Measurements from ENCODE around the gene MTG2. TPM values are rescaled to one million over a fixed set of nuclear protein-coding genes. Genes with fewer than 3 reads are reported as not detected.
"Not testable (repeated sequence)": the region's sequence is repeated elsewhere in the genome, so short reads cannot be mapped to it uniquely, and the experiment has no call there.

MTG2 gene
- total and polyA plus RNA-seq, 10 of the 15 experiments (the other 5 are each of a cell fraction or from before 2014, with no cell fraction given): 6.2 to 52.4 (median 34.3) TPM

GRCh38 chr20:62148383-62148782, 34.4 kb upstream of the MTG2 start:
- H3K36me3 ChIP-seq (ENCODE audit: control insufficient read depth in 2 of 2, insufficient read depth in 2 of 2, low read length in 1 of 2); intact Hi-C loops (cut with micrococcal nuclease; ENCODE audit: unreplicated experiment); H4K20me1 ChIP-seq (ENCODE audit: control insufficient read depth, insufficient read depth); CTCF ChIA-PET; H3K9me3 ChIP-seq (replicated peaks; ENCODE audit: control insufficient read depth, insufficient read depth, low read length); H3K9ac ChIP-seq (ENCODE audit: control insufficient read depth, insufficient read depth, low read length); in situ Hi-C loops (cut with MboI); BruUV-seq (replicated peaks); ATAC-seq; FAIRE-seq; H2AFZ ChIP-seq (ENCODE audit: control insufficient read depth, low read depth, low read length); SMC1A ChIA-PET (ENCODE audit: uncharacterized antibody, unreplicated experiment); H3K4me1 ChIP-seq (ENCODE audit: control insufficient read depth, insufficient read depth, low read length); POLR2A ChIA-PET; H3K27ac ChIP-seq (ENCODE audit: control insufficient read depth, insufficient read depth); H3K4me3 ChIP-seq; H3K27me3 ChIP-seq (replicated peaks in 1 of 2; ENCODE audit: control insufficient read depth in 2 of 2, insufficient read depth in 2 of 2, low read length in 1 of 2); H3K4me2 ChIP-seq (ENCODE audit: control insufficient read depth, insufficient read depth); DNase-seq (ENCODE audit: low read depth, low spot score): not testable (repeated sequence)
- 98% methylated on average over 8 of the region's 10 CpGs for WGBS (ENCODE audit: insufficient coverage, insufficient replicate concordance, low lambda C conversion rate, missing lambda C conversion rate)
- RAD21 ChIA-PET (ENCODE audit: unreplicated experiment): interaction anchor here (1.2 kb wide), 1 partner anchor 137 kb away, joined by 4 read pairs; no protein-coding TSS in a partner anchor
- H3K79me2 ChIP-seq (ENCODE audit: control insufficient read depth, insufficient read depth, low read length): peaks cover 42% of the 10 kb centered on the region

- Histone ChIP-seq H3K27me3 (replicated peaks in 1 of 2; ENCODE audit: control insufficient read depth in 2 of 2, insufficient read depth in 2 of 2, low read length in 1 of 2) (no peaks in the 10 kb centered on the region), H3K36me3 (ENCODE audit: control insufficient read depth in 2 of 2, insufficient read depth in 2 of 2, low read length in 1 of 2) (peaks cover 2 to 6% of the 10 kb centered on the region in 2 experiments; a peak in 3 of 4 replicates), H2AFZ (ENCODE audit: control insufficient read depth, low read depth, low read length) (no peak overlapping the region), H3K9ac (ENCODE audit: control insufficient read depth, insufficient read depth, low read length) (no peak overlapping the region), H3K4me1 (ENCODE audit: control insufficient read depth, insufficient read depth, low read length) (peaks cover 4% of the 10 kb centered on the region; the same call in 1 of the 2 replicates), H3K9me3 (replicated peaks; ENCODE audit: control insufficient read depth, insufficient read depth, low read length) (no peaks in the 10 kb centered on the region; the same call in 2 of the 3 replicates), H3K79me2 (ENCODE audit: control insufficient read depth, insufficient read depth, low read length) (peaks cover 42% of the 10 kb centered on the region), H3K4me2 (ENCODE audit: control insufficient read depth, insufficient read depth) (no peak overlapping the region), H4K20me1 (ENCODE audit: control insufficient read depth, insufficient read depth) (no peaks in the 10 kb centered on the region; the same call in 1 of the 2 replicates), H3K27ac (ENCODE audit: control insufficient read depth, insufficient read depth) (no peak overlapping the region), H3K4me3 (no peak overlapping the region)
- DNase-seq (ENCODE audit: low read depth, low spot score) (no peak), ATAC-seq (no peak), FAIRE-seq (no peak)
- ChIA-PET POLR2A (no interaction called here), SMC1A (ENCODE audit: uncharacterized antibody, unreplicated experiment) (no interaction called here), RAD21 (ENCODE audit: unreplicated experiment) (no interaction called here), CTCF (no interaction called here)
- BruUV-seq (replicated peaks): no TSS peak
- 94% methylated on average over 20 of the region's 20 CpGs for WGBS (ENCODE audit: insufficient coverage, insufficient replicate concordance, low lambda C conversion rate, missing lambda C conversion rate)
- intact Hi-C loops (cut with micrococcal nuclease; ENCODE audit: unreplicated experiment) (no loop called here), in situ Hi-C loops (cut with MboI) (no loop called here)
- TF ChIP-seq ZBED1 (IDR thresholded peaks at IDR 0.05; ENCODE audit: borderline replicate concordance) (no peak), IKZF1 (conservative IDR thresholded peaks at IDR 0.05) (no peak), NR2C2 (IDR thresholded peaks at IDR 0.05; ENCODE audit: borderline replicate concordance, control insufficient read depth, insufficient read length, low read depth) (no peak), YY1 (IDR thresholded peaks at IDR 0.05; ENCODE audit: low read depth, low read length) (no peak), SREBF1 (IDR thresholded peaks at IDR 0.05; ENCODE audit: low read length) (no peak), SUZ12 (IDR thresholded peaks at IDR 0.05; ENCODE audit: unreplicated experiment) (no peak), CEBPB (IDR thresholded peaks at IDR 0.05; ENCODE audit: borderline replicate concordance in 1 of 2, low read depth in 2 of 2, low read length in 2 of 2) (no peak), ZNF622 (IDR thresholded peaks at IDR 0.05) (no peak), E2F4 (IDR thresholded peaks at IDR 0.05; ENCODE audit: low read depth, low read length) (no peak), ATF3 (IDR thresholded peaks at IDR 0.05; ENCODE audit: borderline replicate concordance, extremely low read depth, low read depth, low read length) (no peak), WRNIP1 (IDR thresholded peaks at IDR 0.05; ENCODE audit: borderline replicate concordance, low read depth, low read length) (no peak), FOXK2 (IDR thresholded peaks at IDR 0.05) (no peak), ETV6 (conservative IDR thresholded peaks at IDR 0.05 in 1 of 2, IDR thresholded peaks at IDR 0.05 in 1 of 2; ENCODE audit: borderline replicate concordance in 1 of 2, low read depth in 1 of 2) (no peak), PML (IDR thresholded peaks at IDR 0.05; ENCODE audit: low read length) (no peak), HDGF (IDR thresholded peaks at IDR 0.05) (no peak), IRF3 (IDR thresholded peaks at IDR 0.05) (no peak), MXI1 (IDR thresholded peaks at IDR 0.05; ENCODE audit: low read depth, low read length) (no peak)
Observed at GRCh38 chr20:62148908-62149314, 33.9 kb upstream of the MTG2 start.

Measured in GM12878 (cell line).